Esophagus mucosa (tissue), 1 donor: ENCODE data around the gene RNFT2. TPM values are rescaled to one million over a fixed set of nuclear protein-coding genes. Genes with fewer than 3 reads are reported as not detected.

Experiments
- ATAC-seq: fragments of 200-7000 bp; cut with Tn5 transposase; one replicate; pipeline ENCODE4 v1.9.1; 2020
- total RNA-seq: library from RNA; stranded (reverse); gene quantifications from one replicate; pipeline ENCODE4 v1.2.4, GENCODE V29; 2023
- donor health status: DM: yes; HTN: yes; CAD: no.

Gene RNFT2
- total RNA-seq, 1 donor from 2014 or later, result 1.1 TPM

GRCh38 chr12:116838365-116838764 lies 100.2 kb downstream of the RNFT2 start:
- no peak for ATAC-seq

- no peak for ATAC-seq
Measured at GRCh38 chr12:116839287-116839830, 101.2 kb downstream of the RNFT2 start.

GRCh38 chr12:116843085-116843484 lies 105.0 kb downstream of the RNFT2 start:
- no peak for ATAC-seq

- ATAC-seq, result no peak
Measured at GRCh38 chr12:116849216-116849615, 111.1 kb downstream of the RNFT2 start.

- no peak for ATAC-seq
Measured at GRCh38 chr12:116852303-116852702, 114.2 kb downstream of the RNFT2 start.

- no peak for ATAC-seq
Measured at GRCh38 chr12:116853507-116853906, 115.4 kb downstream of the RNFT2 start.

- ATAC-seq, result peak; percentile 67
Measured at GRCh38 chr12:116855744-116856470, 117.8 kb downstream of the RNFT2 start.

- ATAC-seq, result no peak
Measured at GRCh38 chr12:116856729-116857128, 118.6 kb downstream of the RNFT2 start.

GRCh38 chr12:116859079-116859478 lies 121.0 kb downstream of the RNFT2 start:
- no peak for ATAC-seq

GRCh38 chr12:116860263-116860662 lies 122.1 kb downstream of the RNFT2 start:
- ATAC-seq, result no peak

- ATAC-seq, result no peak
Measured at GRCh38 chr12:116861320-116861719, 123.2 kb downstream of the RNFT2 start.

GRCh38 chr12:116862167-116862566 lies 124.1 kb downstream of the RNFT2 start:
- ATAC-seq, result no peak

GRCh38 chr12:116863275-116863767 lies 125.2 kb downstream of the RNFT2 start:
- ATAC-seq, result peak; percentile 20

GRCh38 chr12:116864371-116865160 lies 126.5 kb downstream of the RNFT2 start:
- ATAC-seq, result no peak

- ATAC-seq, result no peak
Measured at GRCh38 chr12:116867523-116867922, 129.4 kb downstream of the RNFT2 start.

- peak; percentile 87 for ATAC-seq
Measured at GRCh38 chr12:116870306-116870705, 132.2 kb downstream of the RNFT2 start.

- ATAC-seq, result no peak
Measured at GRCh38 chr12:116874324-116874995, 136.3 kb downstream of the RNFT2 start.

- no peak for ATAC-seq
Measured at GRCh38 chr12:116876151-116876869, 138.2 kb downstream of the RNFT2 start.

- peak; percentile 93 for ATAC-seq
Measured at GRCh38 chr12:116878567-116879508, 140.7 kb downstream of the RNFT2 start.

GRCh38 chr12:116879509-116880212 lies 141.5 kb downstream of the RNFT2 start:
- ATAC-seq, result no peak
